HepG2 (cell line): Measurements from ENCODE around the gene ETV6. TPM values are rescaled to one million over a fixed set of nuclear protein-coding genes. Genes with fewer than 3 reads are reported as not detected.

Experiments
- ATAC-seq: fragments of 200-7000 bp; cut with Tn5 transposase; 3 replicates; pipeline ENCODE4 v1.9.1; 2020; ENCODE audit warnings: mild to moderate bottlenecking, moderate library complexity
- BruUV-seq: library from RNA; stranded (reverse); fragments of 400-500 nt; replicated peaks from 2 replicates; lab custom pipeline; 2021; lab: Mats Ljungman, UMichigan
- CTCF ChIA-PET: fragments of 300-600 bp; formaldehyde crosslinking; extraction: SDS; loops from one replicate; lab custom pipeline; 2021; ENCODE audit warnings: low total read pairs, inconsistent platforms, low intra/inter-chr PET ratio; lab: Yijun Ruan, JAX
- POLR2A ChIA-PET: fragments of 350-600 bp; sonication (Branson Sonifier 250); formaldehyde crosslinking; loops from one replicate; lab custom pipeline; 2020; ENCODE audit warnings: antibody characterized with exemption, inconsistent platforms; lab: Yijun Ruan, JAX
- DNase-seq: peaks from one replicate; pipeline ENCODE4 v3.0.0-alpha.2; 2015; ENCODE audit warnings: low spot score
- FAIRE-seq: peaks from 3 replicates; lab custom pipeline; 2011; peaks lifted over from hg19 to GRCh38; lab: Jason Lieb, UNC
- H2AFZ ChIP-seq: one replicate; pipeline ENCODE4 v1.6.1; 2011; ENCODE audit warnings: low read length, inconsistent platforms
- H3K27ac ChIP-seq: fragments of 300-600 bp; 3 replicates; pipeline ENCODE4 v1.8.0; 2011; ENCODE audit warnings: mixed run types, mild to moderate bottlenecking, mixed read lengths, low read length, inconsistent platforms; ENCODE audit not compliant: insufficient read depth; ENCODE audit errors: extremely low read length
- H3K27me3 ChIP-seq, 2 experiments: fragments of 200-600 bp in 1 of 2; 2 replicates in 1 of 2; 3 replicates in 1 of 2; pipeline versions ENCODE4 v1.6.0 to v1.8.0; 2011; ENCODE audit warnings: low read length in 2 of 2, mild to moderate bottlenecking in 2 of 2, moderate library complexity in 2 of 2, inconsistent platforms in 1 of 2; ENCODE audit not compliant: insufficient read depth in 2 of 2, control insufficient read depth in 1 of 2
- H3K36me3 ChIP-seq, 2 experiments: fragments of 200-600 bp in 1 of 2; replicated peaks in 1 of 2; 2 replicates in 1 of 2; 3 replicates in 1 of 2; pipeline versions ENCODE4 v1.5.1 to v1.8.0; 2011; ENCODE audit warnings: low read length in 2 of 2, inconsistent platforms in 1 of 2; ENCODE audit not compliant: insufficient read depth in 2 of 2, control insufficient read depth in 1 of 2
- H3K4me1 ChIP-seq: 2 replicates; pipeline ENCODE4 v1.5.1; 2012; ENCODE audit warnings: low read length, inconsistent platforms; ENCODE audit not compliant: insufficient read depth
- H3K4me2 ChIP-seq: 2 replicates; pipeline ENCODE4 v1.6.0; 2011; ENCODE audit warnings: low read depth, low read length, inconsistent platforms
- H3K4me3 ChIP-seq, 3 experiments: fragments of 200-600 bp in 1 of 3; sonication (generic), shearing (Covaris generic) in 1 of 3; replicated peaks in 1 of 3; 2 replicates each; pipeline ENCODE4 v1.5.1; 2011 to 2016; ENCODE audit warnings: low read length in 3 of 3, inconsistent platforms in 2 of 3, low read depth in 2 of 3, mild to moderate bottlenecking in 2 of 3, control low read depth in 1 of 3, mixed read lengths in 1 of 3; ENCODE audit not compliant: insufficient read depth in 1 of 3
- H3K79me2 ChIP-seq: one replicate; pipeline ENCODE4 v1.6.1; 2011; ENCODE audit warnings: low read length, inconsistent platforms; ENCODE audit not compliant: insufficient read depth
- H3K9ac ChIP-seq: 2 replicates; pipeline ENCODE4 v1.6.0; 2011; ENCODE audit warnings: mild to moderate bottlenecking, low read depth, low read length, inconsistent platforms; ENCODE audit not compliant: insufficient read depth
- H3K9me3 ChIP-seq: 2 replicates; pipeline ENCODE4 v1.5.1; 2012; ENCODE audit warnings: mild to moderate bottlenecking, low read length
- H4K20me1 ChIP-seq: 2 replicates; pipeline ENCODE4 v1.6.0; 2011; ENCODE audit warnings: inconsistent platforms, mild to moderate bottlenecking, low read length, moderate library complexity; ENCODE audit not compliant: insufficient read depth
- CERS6 ChIP-seq: sonication (generic); formaldehyde crosslinking; IDR thresholded peaks from 2 replicates; pipeline ENCODE4 v1.5.0; 2020; ENCODE audit warnings: missing genetic modification reagents
- E2F1 ChIP-seq: sonication (generic); formaldehyde crosslinking; IDR thresholded peaks from 2 replicates; pipeline ENCODE4 v1.5.0; 2020; ENCODE audit warnings: missing genetic modification reagents
- MYC ChIP-seq: sonication (generic); formaldehyde crosslinking; IDR thresholded peaks from 2 replicates; pipeline ENCODE4 v1.9.0; 2021; ENCODE audit warnings: missing genetic modification reagents, borderline replicate concordance
- NR2C2 ChIP-seq: sonication (generic); formaldehyde crosslinking; IDR thresholded peaks from 2 replicates; pipeline ENCODE4 v1.4.0; 2020; ENCODE audit warnings: missing genetic modification reagents, mild to moderate bottlenecking, moderate library complexity, borderline replicate concordance
- POLR2AphosphoS5 ChIP-seq: IDR thresholded peaks from 2 replicates; pipeline ENCODE4 v1.6.1; 2012; ENCODE audit warnings: low read depth, low read length
- THRA ChIP-seq: sonication (generic); formaldehyde crosslinking; IDR thresholded peaks from 2 replicates; pipeline ENCODE4 v1.4.0; 2020; ENCODE audit warnings: missing genetic modification reagents, borderline replicate concordance
- TP53 ChIP-seq: sonication (generic); formaldehyde crosslinking; conservative IDR thresholded peaks from 2 replicates; pipeline ENCODE4 v1.4.0; 2020; ENCODE audit warnings: missing genetic modification reagents
- TSC22D2 ChIP-seq: sonication (generic); formaldehyde crosslinking; IDR thresholded peaks from 2 replicates; pipeline ENCODE4 v1.5.1; 2020; ENCODE audit warnings: missing genetic modification reagents, mild to moderate bottlenecking, borderline replicate concordance
- ZNF878 ChIP-seq: sonication (generic); formaldehyde crosslinking; IDR thresholded peaks from 2 replicates; pipeline ENCODE4 v1.8.1; 2023; ENCODE audit warnings: mild to moderate bottlenecking, missing genetic modification reagents, moderate library complexity
- WGBS: methylation state at CpG from one replicate; pipeline ENCODE4 v1.1.6; 2017; ENCODE audit warnings: low lambda C conversion rate; 5-methylcytosine and 5-hydroxymethylcytosine counted together
- in situ Hi-C: cut with HindIII; loops from 2 replicates; pipeline ENCODE4 v1.10.0; 2017; ENCODE audit warnings: low pct_unique_long_range_greater_than_20kb; ENCODE audit not compliant: extremely low pct_ligation_motif_present
- intact Hi-C: fragments of 100-400 bp; cut with micrococcal nuclease; formaldehyde crosslinking; loops from one replicate; pipeline ENCODE4 v1.10.0; 2022; ENCODE audit not compliant: unreplicated experiment
- polyA plus RNA-seq, 8 experiments: library from polyadenylated mRNA; depleted of rRNA in 3 of 8; stranded (reverse) in 7 of 8; unstranded in 1 of 8; fragments of >200 nt; fragmentation: Illumina TruSeq in 4 of 8; extraction: Trizol in 4 of 8; gene quantifications; 2 replicates each; pipeline versions ENCODE4 v1.2.1 to v1.2.3, GENCODE V29; 2011 to 2016; ENCODE audit warnings: low read depth in 4 of 8, missing spikeins in 1 of 8, mixed read lengths in 1 of 8; ENCODE audit not compliant: insufficient read depth in 1 of 8
- total RNA-seq, 5 experiments: library from RNA; depleted of rRNA; stranded (reverse); fragments of >200 nt; fragmentation: Illumina TruSeq; extraction: Trizol; gene quantifications; 2 replicates each; pipeline ENCODE4 v1.2.3, GENCODE V29; 2016; ENCODE audit warnings: low read depth in 1 of 5
- TF ChIP-seq, protein P1 (sequence below): sonication (generic); formaldehyde crosslinking; IDR thresholded peaks from 2 replicates; pipeline ENCODE4 v1.5.0; 2020; ENCODE audit warnings: mild to moderate bottlenecking, missing genetic modification reagents
- TF ChIP-seq, protein P2 (sequence below): sonication (generic); formaldehyde crosslinking; IDR thresholded peaks from 2 replicates; pipeline ENCODE4 v1.5.0; 2020; ENCODE audit warnings: missing genetic modification reagents, mild to moderate bottlenecking, borderline replicate concordance
- TF ChIP-seq, protein P3 (sequence below): IDR thresholded peaks from 2 replicates; pipeline ENCODE4 v1.6.1; 2012; ENCODE audit warnings: low read length, improper control_type of control experiment

ETV6 gene
- total and polyA plus RNA-seq, 2 of the 13 experiments (the other 11 are each of a cell fraction or from before 2014, with no cell fraction given) = 2.2 to 3.0 TPM

- no peaks in the 10 kb centered on the region for H3K36me3 ChIP-seq
- no peaks in the 10 kb centered on the region for H3K9me3 ChIP-seq
- no peak for FAIRE-seq
- H3K4me3 ChIP-seq = no peak overlapping the region
- no peaks in the 10 kb centered on the region for H4K20me1 ChIP-seq
- BruUV-seq = no TSS peak
- H3K4me2 ChIP-seq = no peak overlapping the region
- 98% methylated on average over 2 of the region's 2 CpGs for WGBS
- no peak for DNase-seq
- TF ChIP-seq, protein P1, sequence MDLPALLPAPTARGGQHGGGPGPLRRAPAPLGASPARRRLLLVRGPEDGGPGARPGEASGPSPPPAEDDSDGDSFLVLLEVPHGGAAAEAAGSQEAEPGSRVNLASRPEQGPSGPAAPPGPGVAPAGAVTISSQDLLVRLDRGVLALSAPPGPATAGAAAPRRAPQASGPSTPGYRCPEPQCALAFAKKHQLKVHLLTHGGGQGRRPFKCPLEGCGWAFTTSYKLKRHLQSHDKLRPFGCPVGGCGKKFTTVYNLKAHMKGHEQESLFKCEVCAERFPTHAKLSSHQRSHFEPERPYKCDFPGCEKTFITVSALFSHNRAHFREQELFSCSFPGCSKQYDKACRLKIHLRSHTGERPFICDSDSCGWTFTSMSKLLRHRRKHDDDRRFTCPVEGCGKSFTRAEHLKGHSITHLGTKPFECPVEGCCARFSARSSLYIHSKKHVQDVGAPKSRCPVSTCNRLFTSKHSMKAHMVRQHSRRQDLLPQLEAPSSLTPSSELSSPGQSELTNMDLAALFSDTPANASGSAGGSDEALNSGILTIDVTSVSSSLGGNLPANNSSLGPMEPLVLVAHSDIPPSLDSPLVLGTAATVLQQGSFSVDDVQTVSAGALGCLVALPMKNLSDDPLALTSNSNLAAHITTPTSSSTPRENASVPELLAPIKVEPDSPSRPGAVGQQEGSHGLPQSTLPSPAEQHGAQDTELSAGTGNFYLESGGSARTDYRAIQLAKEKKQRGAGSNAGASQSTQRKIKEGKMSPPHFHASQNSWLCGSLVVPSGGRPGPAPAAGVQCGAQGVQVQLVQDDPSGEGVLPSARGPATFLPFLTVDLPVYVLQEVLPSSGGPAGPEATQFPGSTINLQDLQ (CRISPR knock-in tag) = no peak
- no peak for TF ChIP-seq TP53 (CRISPR knock-in tag)
- no peak for TF ChIP-seq TSC22D2 (CRISPR knock-in tag)
- TF ChIP-seq THRA (CRISPR knock-in tag) = no peak
- no peak for TF ChIP-seq E2F1 (CRISPR knock-in tag)
- no peak for TF ChIP-seq POLR2AphosphoS5
- TF ChIP-seq, protein P2, sequence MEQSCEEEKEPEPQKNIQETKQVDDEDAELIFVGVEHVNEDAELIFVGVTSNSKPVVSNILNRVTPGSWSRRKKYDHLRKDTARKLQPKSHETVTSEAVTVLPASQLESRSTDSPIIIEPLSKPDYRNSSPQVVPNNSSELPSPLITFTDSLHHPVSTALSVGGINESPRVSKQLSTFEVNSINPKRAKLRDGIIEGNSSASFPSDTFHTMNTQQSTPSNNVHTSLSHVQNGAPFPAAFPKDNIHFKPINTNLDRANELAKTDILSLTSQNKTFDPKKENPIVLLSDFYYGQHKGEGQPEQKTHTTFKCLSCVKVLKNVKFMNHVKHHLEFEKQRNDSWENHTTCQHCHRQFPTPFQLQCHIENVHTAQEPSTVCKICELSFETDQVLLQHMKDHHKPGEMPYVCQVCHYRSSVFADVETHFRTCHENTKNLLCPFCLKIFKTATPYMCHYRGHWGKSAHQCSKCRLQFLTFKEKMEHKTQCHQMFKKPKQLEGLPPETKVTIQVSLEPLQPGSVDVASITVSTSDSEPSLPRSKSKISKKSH (CRISPR knock-in tag) = no peak
- TF ChIP-seq, protein P3, sequence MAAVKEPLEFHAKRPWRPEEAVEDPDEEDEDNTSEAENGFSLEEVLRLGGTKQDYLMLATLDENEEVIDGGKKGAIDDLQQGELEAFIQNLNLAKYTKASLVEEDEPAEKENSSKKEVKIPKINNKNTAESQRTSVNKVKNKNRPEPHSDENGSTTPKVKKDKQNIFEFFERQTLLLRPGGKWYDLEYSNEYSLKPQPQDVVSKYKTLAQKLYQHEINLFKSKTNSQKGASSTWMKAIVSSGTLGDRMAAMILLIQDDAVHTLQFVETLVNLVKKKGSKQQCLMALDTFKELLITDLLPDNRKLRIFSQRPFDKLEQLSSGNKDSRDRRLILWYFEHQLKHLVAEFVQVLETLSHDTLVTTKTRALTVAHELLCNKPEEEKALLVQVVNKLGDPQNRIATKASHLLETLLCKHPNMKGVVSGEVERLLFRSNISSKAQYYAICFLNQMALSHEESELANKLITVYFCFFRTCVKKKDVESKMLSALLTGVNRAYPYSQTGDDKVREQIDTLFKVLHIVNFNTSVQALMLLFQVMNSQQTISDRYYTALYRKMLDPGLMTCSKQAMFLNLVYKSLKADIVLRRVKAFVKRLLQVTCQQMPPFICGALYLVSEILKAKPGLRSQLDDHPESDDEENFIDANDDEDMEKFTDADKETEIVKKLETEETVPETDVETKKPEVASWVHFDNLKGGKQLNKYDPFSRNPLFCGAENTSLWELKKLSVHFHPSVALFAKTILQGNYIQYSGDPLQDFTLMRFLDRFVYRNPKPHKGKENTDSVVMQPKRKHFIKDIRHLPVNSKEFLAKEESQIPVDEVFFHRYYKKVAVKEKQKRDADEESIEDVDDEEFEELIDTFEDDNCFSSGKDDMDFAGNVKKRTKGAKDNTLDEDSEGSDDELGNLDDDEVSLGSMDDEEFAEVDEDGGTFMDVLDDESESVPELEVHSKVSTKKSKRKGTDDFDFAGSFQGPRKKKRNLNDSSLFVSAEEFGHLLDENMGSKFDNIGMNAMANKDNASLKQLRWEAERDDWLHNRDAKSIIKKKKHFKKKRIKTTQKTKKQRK = no peak
- no peak for TF ChIP-seq NR2C2 (CRISPR knock-in tag)
- no peak for TF ChIP-seq MYC (CRISPR knock-in tag)
- no peak for TF ChIP-seq CERS6 (CRISPR knock-in tag)
- no peak for TF ChIP-seq ZNF878
- peaks cover 35% of the 10 kb centered on the region for H3K4me1 ChIP-seq
- no peak overlapping the region for H2AFZ ChIP-seq
- in situ Hi-C loops (no loop called here), intact Hi-C loops (no loop called here)
- ATAC-seq = no peak
- ChIA-PET CTCF (no interaction called here), POLR2A (no interaction called here)
- no peaks in the 10 kb centered on the region for H3K27me3 ChIP-seq
- H3K79me2 ChIP-seq = no peaks in the 10 kb centered on the region
- H3K9ac ChIP-seq = no peak overlapping the region
- no peak overlapping the region for H3K27ac ChIP-seq
Measured at GRCh38 chr12:11765421-11765816, 115.9 kb downstream of the ETV6 start.
